Cerebellar nuclear complex (tissue), 1 donor: ENCODE measurements around the gene MRPS18A.
"Not testable (repeated sequence)": the region's sequence is repeated elsewhere in the genome, so short reads cannot be mapped to it uniquely, and the experiment has no call there.

Experiments
- DNase-seq, 2 experiments: peaks; one replicate each; lab custom pipeline; 2025; lab: John Stamatoyannopoulos, UW

MRPS18A gene

GRCh38 chr6:43635387-43636307, 51.9 kb downstream of the MRPS18A start, which contains the start of gene MAD2L1BP:
MAD2L1BP (plus strand) TSS chr6:43635840; CDS start chr6:43635876, 36 bp downstream.
- peak in 1 of 2 experiments; percentile 30 for DNase-seq

- no peak for DNase-seq
Measured at GRCh38 chr6:43634702-43635303, 52.8 kb downstream of the MRPS18A start.

GRCh38 chr6:43633002-43633401, 54.6 kb downstream of the MRPS18A start:
- DNase-seq = not testable (repeated sequence)

GRCh38 chr6:43630980-43631619, 56.5 kb downstream of the MRPS18A start:
- DNase-seq = no peak

GRCh38 chr6:43629505-43630300, 57.9 kb downstream of the MRPS18A start:
- DNase-seq = peak; percentile 78 to 91

GRCh38 chr6:43629104-43629504, 58.5 kb downstream of the MRPS18A start, which contains the start of gene GTPBP2:
GTPBP2 (minus strand) TSS chr6:43629264; CDS start chr6:43629162, 102 bp downstream.
- DNase-seq = peak; percentile 98 to 99

GRCh38 chr6:43628393-43629103, 59.0 kb downstream of the MRPS18A start:
- DNase-seq = no peak

GRCh38 chr6:43627008-43627825, 60.4 kb downstream of the MRPS18A start:
- DNase-seq = peak in 1 of 2 experiments; percentile 8

- DNase-seq = no peak
Measured at GRCh38 chr6:43625393-43625992, 62.1 kb downstream of the MRPS18A start.

- no peak for DNase-seq
Measured at GRCh38 chr6:43624786-43625288, 62.8 kb downstream of the MRPS18A start.

- no peak for DNase-seq
Measured at GRCh38 chr6:43623880-43624785, 63.5 kb downstream of the MRPS18A start.

- no peak for DNase-seq
Measured at GRCh38 chr6:43622541-43622940, 65.0 kb downstream of the MRPS18A start.

- no peak for DNase-seq
Measured at GRCh38 chr6:43621836-43622180, 65.8 kb downstream of the MRPS18A start.
